HepG2 (cell line): ENCODE data around the gene PAN3.

Source experiments
- CEBPB ChIP-seq: IDR thresholded peaks from 2 replicates; pipeline ENCODE4 v1.6.1; 2011; ENCODE audit warnings: low read depth, low read length, improper control_type of control experiment, borderline replicate concordance
- CREB1 ChIP-seq, 2 experiments: fragments of 450-650 bp in 1 of 2; IDR thresholded peaks; 2 replicates each; pipeline ENCODE4 v1.6.1; 2016 to 2017; ENCODE audit warnings: control low read depth in 1 of 2, mild to moderate bottlenecking in 1 of 2, missing compliant biosample characterization in 1 of 2, missing genetic modification characterization in 1 of 2
- CTCF ChIP-seq: sonication (generic); formaldehyde crosslinking; IDR thresholded peaks from 2 replicates; pipeline ENCODE4 v1.5.0; 2020; ENCODE audit warnings: mild to moderate bottlenecking, missing genetic modification reagents, moderate library complexity
- FOSL1 ChIP-seq: sonication (generic); formaldehyde crosslinking; IDR thresholded peaks from 2 replicates; pipeline ENCODE4 v1.9.0; 2021; ENCODE audit warnings: missing genetic modification reagents, borderline replicate concordance
- HMGXB3 ChIP-seq: sonication (generic); formaldehyde crosslinking; IDR thresholded peaks from 2 replicates; pipeline ENCODE4 v1.4.0; 2020; ENCODE audit warnings: missing genetic modification reagents, borderline replicate concordance
- KDM1A ChIP-seq: IDR thresholded peaks from 2 replicates; pipeline ENCODE4 v1.6.1; 2016; ENCODE audit warnings: missing compliant biosample characterization
- POLR2A ChIP-seq, 2 experiments: IDR thresholded peaks; 2 replicates each; pipeline ENCODE4 v1.6.1; 2011; ENCODE audit warnings: low read depth in 2 of 2, low read length in 2 of 2, mild to moderate bottlenecking in 1 of 2, moderate library complexity in 1 of 2; ENCODE audit not compliant: insufficient read depth in 1 of 2
- POLR2AphosphoS5 ChIP-seq: IDR thresholded peaks from 2 replicates; pipeline ENCODE4 v1.6.1; 2012; ENCODE audit warnings: low read depth, low read length
- RAD51 ChIP-seq: fragments of 450-650 bp; IDR thresholded peaks from 2 replicates; pipeline ENCODE4 v1.6.1; 2016; ENCODE audit warnings: borderline replicate concordance
- YY1 ChIP-seq: IDR thresholded peaks from 2 replicates; pipeline ENCODE4 v1.6.1; 2011; ENCODE audit warnings: low read length, low read depth, moderate library complexity, mild to moderate bottlenecking; ENCODE audit not compliant: insufficient read depth, insufficient replicate concordance
- ZBTB33 ChIP-seq: sonication (generic); formaldehyde crosslinking; IDR thresholded peaks from 2 replicates; pipeline ENCODE4 v1.4.0; 2020; ENCODE audit warnings: missing genetic modification reagents
- ZNF296 ChIP-seq: sonication (generic); formaldehyde crosslinking; conservative IDR thresholded peaks from 2 replicates; pipeline ENCODE4 v1.5.0; 2020; ENCODE audit warnings: mild to moderate bottlenecking, missing genetic modification reagents
- ZNF563 ChIP-seq: sonication (generic); formaldehyde crosslinking; IDR thresholded peaks from 2 replicates; pipeline ENCODE4 v1.8.0; 2022; ENCODE audit warnings: mild to moderate bottlenecking, moderate library complexity, missing genetic modification reagents

- TF ChIP-seq ZBTB33: no peak
- no peak for TF ChIP-seq HMGXB3 (CRISPR knock-in tag)
- no peak for TF ChIP-seq CEBPB
- TF ChIP-seq CREB1 (IDR thresholded peaks at IDR 0.05): no peak
- no peak for TF ChIP-seq CREB1 (CRISPR knock-in tag; IDR thresholded peaks at IDR 0.05)
- TF ChIP-seq RAD51: no peak
- TF ChIP-seq POLR2A (IDR thresholded peaks at IDR 0.05; ENCODE audit: insufficient read depth in 1 of 2, low read depth in 2 of 2, low read length in 2 of 2): peak; percentile 40 to 52; a peak in 3 of 4 replicates
- peak; percentile 45; the same call in 1 of the 2 replicates for TF ChIP-seq POLR2AphosphoS5
- no peak for TF ChIP-seq ZNF296 (CRISPR knock-in tag)
- TF ChIP-seq CTCF (CRISPR knock-in tag): no peak
- no peak for TF ChIP-seq FOSL1 (CRISPR knock-in tag)
- no peak for TF ChIP-seq YY1
- no peak for TF ChIP-seq ZNF563
- TF ChIP-seq KDM1A (CRISPR knock-in tag): no peak
These were observed 568 bp downstream of the PAN3 start for GRCh38 chr13:28138756-28139470.
